ENCODE measurements around the gene OR5H14.
"Not testable (repeated sequence)": the region's sequence is repeated elsewhere in the genome, so short reads cannot be mapped to it uniquely, and the experiment has no call there.

OR5H14 gene

GRCh38 chr3:98147179-98147578, at the start of gene OR5H14:
Gene OR5H14 (plus strand): TSS chr3:98147479. CDS start chr3:98149386, 1,907 bp downstream.
- no peak within 1 kb of the TSS for H3K4me3 ChIP-seq
- H3K27ac ChIP-seq = no peak within 1 kb of the TSS

GRCh38 chr3:98099848-98100247, 47.4 kb upstream of the OR5H14 start:
- Histone ChIP-seq H3K27ac (no peak overlapping the region), H3K4me3 (no peak overlapping the region)

- Histone ChIP-seq H3K4me3 (no peak overlapping the region), H3K27ac (no peak overlapping the region)
Observed at GRCh38 chr3:98108162-98108561, 39.1 kb upstream of the OR5H14 start.

- no peak overlapping the region for H3K4me3 ChIP-seq
- H3K27ac ChIP-seq = no peak overlapping the region
Observed at GRCh38 chr3:98109807-98110549, 37.3 kb upstream of the OR5H14 start.

- H3K4me3 ChIP-seq = no peak overlapping the region
- H3K27ac ChIP-seq = no peak overlapping the region
Observed at GRCh38 chr3:98110550-98110908, 36.8 kb upstream of the OR5H14 start.

- no peak overlapping the region for H3K4me3 ChIP-seq
- H3K27ac ChIP-seq = no peak overlapping the region
Observed at GRCh38 chr3:98114264-98114663, 33.0 kb upstream of the OR5H14 start.

GRCh38 chr3:98115717-98116116, 31.6 kb upstream of the OR5H14 start:
- Histone ChIP-seq H3K27ac (no peak overlapping the region), H3K4me3 (no peak overlapping the region)

GRCh38 chr3:98130421-98130820, 16.9 kb upstream of the OR5H14 start, which contains the start of gene OR5H1:
Gene OR5H1 (plus strand): TSS chr3:98130721. CDS start chr3:98132698, 1,977 bp downstream.
- H3K4me3 ChIP-seq = no peak within 1 kb of the TSS

GRCh38 chr3:98136631-98137030, 10.6 kb upstream of the OR5H14 start:
- no peak overlapping the region for H3K27ac ChIP-seq
- no peak overlapping the region for H3K4me3 ChIP-seq

More at GRCh38 chr3:98130421-98130820, 16.9 kb upstream of the OR5H14 start, which contains the start of gene OR5H1:
- no peak within 1 kb of the TSS for H3K27ac ChIP-seq

- not testable (repeated sequence) for H3K4me3 ChIP-seq
Observed at GRCh38 chr3:98137826-98138557, 9.3 kb upstream of the OR5H14 start.

GRCh38 chr3:98140531-98140930, 6.7 kb upstream of the OR5H14 start:
- Histone ChIP-seq H3K27ac (no peak overlapping the region), H3K4me3 (no peak overlapping the region)

More at GRCh38 chr3:98137826-98138557, 9.3 kb upstream of the OR5H14 start:
- H3K27ac ChIP-seq = not testable (repeated sequence)

GRCh38 chr3:98148751-98149150, 1.5 kb downstream of the OR5H14 start:
- Histone ChIP-seq H3K27ac (no peak overlapping the region), H3K4me3 (no peak overlapping the region)

- not testable (repeated sequence) for H3K4me3 ChIP-seq, H3K27ac ChIP-seq
Observed at GRCh38 chr3:98149456-98149855, 2.2 kb downstream of the OR5H14 start.

GRCh38 chr3:98151241-98151640, 4.0 kb downstream of the OR5H14 start:
- Histone ChIP-seq H3K4me3 (no peak overlapping the region), H3K27ac (no peak overlapping the region)

- H3K27ac ChIP-seq = no peak within 1 kb of the TSS
- no peak within 1 kb of the TSS for H3K4me3 ChIP-seq
Observed at GRCh38 chr3:98166396-98166795, 19.1 kb downstream of the OR5H14 start, which contains the start of gene OR5H15. Gene OR5H15 (plus strand): TSS chr3:98166696. CDS start chr3:98168700, 2,004 bp downstream.

- no peak overlapping the region for H3K27ac ChIP-seq
- H3K4me3 ChIP-seq = no peak overlapping the region
Observed at GRCh38 chr3:98171071-98171470, 23.8 kb downstream of the OR5H14 start.

GRCh38 chr3:98172621-98173020, 25.3 kb downstream of the OR5H14 start:
- Histone ChIP-seq H3K4me3 (no peak overlapping the region), H3K27ac (no peak overlapping the region)

GRCh38 chr3:98180319-98180890, 33.1 kb downstream of the OR5H14 start:
- Histone ChIP-seq H3K4me3 (no peak overlapping the region), H3K27ac (no peak overlapping the region)

GRCh38 chr3:98182196-98182595, 34.9 kb downstream of the OR5H14 start:
- H3K27ac ChIP-seq = no peak overlapping the region
- no peak overlapping the region for H3K4me3 ChIP-seq

GRCh38 chr3:98185180-98185579, 37.9 kb downstream of the OR5H14 start:
- no peak overlapping the region for H3K4me3 ChIP-seq
- no peak overlapping the region for H3K27ac ChIP-seq

- Histone ChIP-seq H3K27ac (no peak overlapping the region), H3K4me3 (no peak overlapping the region)
Observed at GRCh38 chr3:98188545-98188944, 41.3 kb downstream of the OR5H14 start.

All from skin epidermis (tissue), 12 donors.